Peyer's patch (tissue), 4 donors: Measurements from ENCODE around the gene TBXA2R.

ENCODE experiments used
- POLR2A ChIP-seq, 2 donors: fragments of 450-650 bp; IDR thresholded peaks; one replicate each; pipeline ENCODE4 v1.5.1; 2017; ENCODE audit warnings: antibody characterized with exemption in 2 of 2, mild to moderate bottlenecking in 2 of 2, moderate library complexity in 2 of 2
- TF ChIP-seq, protein P1 (sequence below), 6 experiments: fragments of 450-650 bp in 4 of 6; fragments of 200-600 bp in 2 of 6; sonication (generic) in 1 of 6; IDR thresholded peaks; one replicate each; pipeline ENCODE4 v1.5.1; 2017 to 2019; ENCODE audit warnings: antibody characterized with exemption in 6 of 6, mild to moderate bottlenecking in 3 of 6, moderate library complexity in 1 of 6

DNA sequence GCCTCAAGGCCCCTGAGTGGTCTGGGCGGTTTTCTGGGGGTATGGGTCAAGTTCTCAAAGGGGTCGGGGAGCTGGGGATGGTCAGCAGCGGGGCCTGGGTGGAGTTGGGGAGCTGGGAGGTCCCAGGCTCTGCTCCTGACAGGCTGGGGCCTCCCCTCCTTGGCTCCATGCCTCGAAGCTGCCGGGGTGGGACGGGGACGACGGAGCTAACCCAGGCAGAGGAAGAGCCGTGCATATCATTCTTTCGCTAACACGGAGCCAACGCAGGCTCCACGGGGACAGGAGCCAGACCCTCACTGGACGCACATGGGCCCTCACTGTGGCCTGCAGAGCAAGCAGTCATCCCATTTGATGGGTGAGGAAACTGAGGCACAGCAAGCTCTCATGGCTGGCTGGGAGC lies 45.7 kb upstream of the TBXA2R start:
- TF ChIP-seq, protein P1, sequence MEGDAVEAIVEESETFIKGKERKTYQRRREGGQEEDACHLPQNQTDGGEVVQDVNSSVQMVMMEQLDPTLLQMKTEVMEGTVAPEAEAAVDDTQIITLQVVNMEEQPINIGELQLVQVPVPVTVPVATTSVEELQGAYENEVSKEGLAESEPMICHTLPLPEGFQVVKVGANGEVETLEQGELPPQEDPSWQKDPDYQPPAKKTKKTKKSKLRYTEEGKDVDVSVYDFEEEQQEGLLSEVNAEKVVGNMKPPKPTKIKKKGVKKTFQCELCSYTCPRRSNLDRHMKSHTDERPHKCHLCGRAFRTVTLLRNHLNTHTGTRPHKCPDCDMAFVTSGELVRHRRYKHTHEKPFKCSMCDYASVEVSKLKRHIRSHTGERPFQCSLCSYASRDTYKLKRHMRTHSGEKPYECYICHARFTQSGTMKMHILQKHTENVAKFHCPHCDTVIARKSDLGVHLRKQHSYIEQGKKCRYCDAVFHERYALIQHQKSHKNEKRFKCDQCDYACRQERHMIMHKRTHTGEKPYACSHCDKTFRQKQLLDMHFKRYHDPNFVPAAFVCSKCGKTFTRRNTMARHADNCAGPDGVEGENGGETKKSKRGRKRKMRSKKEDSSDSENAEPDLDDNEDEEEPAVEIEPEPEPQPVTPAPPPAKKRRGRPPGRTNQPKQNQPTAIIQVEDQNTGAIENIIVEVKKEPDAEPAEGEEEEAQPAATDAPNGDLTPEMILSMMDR (IDR thresholded peaks at IDR 0.05) = no peak
- no peak for TF ChIP-seq POLR2A (IDR thresholded peaks at IDR 0.05)
